H1 (cell line): ENCODE results near the gene TPM1. TPM values are rescaled to one million over a fixed set of nuclear protein-coding genes. Genes with fewer than 3 reads are reported as not detected.

Source experiments
- CTCF ChIA-PET: fragments of 300-600 bp; sonication (Branson Sonifier 250); formaldehyde crosslinking; loops from one replicate; lab custom pipeline; 2021; ENCODE audit not compliant: partially characterized antibody; lab: Charles Lee
- POLR2A ChIA-PET: fragments of 300-600 bp; sonication (Branson Sonifier 250); formaldehyde crosslinking; loops from one replicate; lab custom pipeline; 2021; ENCODE audit warnings: inconsistent platforms; ENCODE audit not compliant: partially characterized antibody; lab: Charles Lee
- DNase-seq, 2 experiments: peaks; one replicate each; pipeline versions ENCODE4 v3.0.0 to v3.0.0-alpha.2; 2010 to 2022; ENCODE audit warnings: low spot score in 2 of 2, low read depth in 1 of 2, mixed read lengths in 1 of 2
- FAIRE-seq: peaks from 2 replicates; lab custom pipeline; 2011; peaks lifted over from hg19 to GRCh38; lab: Jason Lieb, UNC
- H2AFZ ChIP-seq: 2 replicates; pipeline ENCODE4 v1.8.1; 2012; ENCODE audit warnings: low read length, inconsistent platforms
- H2AK5ac ChIP-seq: 2 replicates; pipeline ENCODE4 v1.6.1; 2013; ENCODE audit warnings: low read depth, low read length
- H2BK120ac ChIP-seq: replicated peaks from 2 replicates; pipeline ENCODE3; 2013; ENCODE audit warnings: low read depth, low read length, inconsistent platforms
- H2BK12ac ChIP-seq: 2 replicates; pipeline ENCODE4 v1.6.1; 2013; ENCODE audit warnings: low read depth, low read length
- H2BK15ac ChIP-seq: 2 replicates; pipeline ENCODE4 v1.6.1; 2013; ENCODE audit warnings: low read length
- H2BK20ac ChIP-seq: 2 replicates; pipeline ENCODE4 v1.6.1; 2013; ENCODE audit warnings: low read length
- H2BK5ac ChIP-seq: 2 replicates; pipeline ENCODE4 v1.6.1; 2013; ENCODE audit warnings: low read depth, low read length
- H3K14ac ChIP-seq: 2 replicates; pipeline ENCODE4 v1.6.1; 2013; ENCODE audit warnings: inconsistent platforms; ENCODE audit not compliant: insufficient read length
- H3K18ac ChIP-seq: 2 replicates; pipeline ENCODE4 v1.6.1; 2013; ENCODE audit warnings: low read length; ENCODE audit errors: extremely low read depth
- H3K23ac ChIP-seq: 2 replicates; pipeline ENCODE4 v1.6.1; 2013; ENCODE audit warnings: inconsistent platforms; ENCODE audit not compliant: insufficient read length
- H3K23me2 ChIP-seq: 2 replicates; pipeline ENCODE4 v1.6.1; 2013; ENCODE audit warnings: low read depth, low read length
- H3K27ac ChIP-seq: 2 replicates; pipeline ENCODE4 v1.6.1; 2011; ENCODE audit warnings: low read depth, low read length, inconsistent platforms
- H3K27me3 ChIP-seq, 4 experiments: replicated peaks in 1 of 4; 1 replicate in 1 of 4; 2 replicates in 3 of 4; pipeline versions ENCODE4 v1.6.1 to v1.8.1; 2011 to 2013; ENCODE audit warnings: low read length in 3 of 4, mild to moderate bottlenecking in 3 of 4, inconsistent platforms in 2 of 4, mixed read lengths in 2 of 4, moderate library complexity in 1 of 4; ENCODE audit not compliant: control insufficient read depth in 3 of 4, insufficient read depth in 3 of 4; ENCODE audit errors: extremely low read depth in 1 of 4
- H3K36me3 ChIP-seq, 4 experiments: 2 replicates each; pipeline versions ENCODE4 v1.6.1 to v1.8.1; 2011 to 2013; ENCODE audit warnings: mild to moderate bottlenecking in 4 of 4, low read length in 3 of 4, moderate library complexity in 2 of 4, control low read depth in 1 of 4, inconsistent platforms in 1 of 4; ENCODE audit not compliant: insufficient read depth in 4 of 4, control insufficient read depth in 2 of 4
- H3K4ac ChIP-seq: replicated peaks from 2 replicates; pipeline ENCODE3; 2013; ENCODE audit warnings: low read length, low read depth, mixed read lengths, inconsistent platforms; ENCODE audit not compliant: insufficient read length
- H3K4me1 ChIP-seq, 4 experiments: replicated peaks in 1 of 4; 1 replicate in 1 of 4; 2 replicates in 3 of 4; pipeline versions ENCODE4 v1.6.1 to v1.8.1; 2011 to 2013; ENCODE audit warnings: low read length in 3 of 4, inconsistent platforms in 2 of 4, mixed read lengths in 1 of 4; ENCODE audit not compliant: insufficient read depth in 4 of 4, control insufficient read depth in 3 of 4
- H3K4me2 ChIP-seq, 2 experiments: 2 replicates each; pipeline versions ENCODE4 v1.6.1 to v1.8.1; 2011 to 2013; ENCODE audit warnings: low read depth in 2 of 2, low read length in 2 of 2, control low read depth in 1 of 2, inconsistent platforms in 1 of 2, mild to moderate bottlenecking in 1 of 2; ENCODE audit not compliant: insufficient read depth in 1 of 2
- H3K4me3 ChIP-seq, 4 experiments: fragments of 200-600, 300-600 bp in 1 of 4; sonication (generic), shearing (Covaris generic), sonication (Bioruptor Twin) in 1 of 4; 2 replicates each; pipeline versions ENCODE4 v1.5.1 to v1.8.1; 2011 to 2016; ENCODE audit warnings: low read length in 4 of 4, low read depth in 3 of 4, control low read depth in 2 of 4, inconsistent platforms in 2 of 4, mild to moderate bottlenecking in 2 of 4, mixed read lengths in 1 of 4, moderate library complexity in 1 of 4; ENCODE audit not compliant: insufficient read depth in 2 of 4; ENCODE audit errors: extremely low read depth in 1 of 4
- H3K56ac ChIP-seq: replicated peaks from 2 replicates; pipeline ENCODE3; 2013; ENCODE audit warnings: low read depth, mild to moderate bottlenecking, mixed read lengths, low read length, inconsistent platforms; ENCODE audit not compliant: insufficient read length
- H3K79me1 ChIP-seq: 2 replicates; pipeline ENCODE4 v1.6.1; 2013; ENCODE audit warnings: low read depth, low read length, control low read depth
- H3K79me2 ChIP-seq, 2 experiments: 2 replicates each; pipeline versions ENCODE4 v1.6.1 to v1.8.1; 2012 to 2013; ENCODE audit warnings: low read length in 2 of 2, mild to moderate bottlenecking in 2 of 2, inconsistent platforms in 1 of 2; ENCODE audit not compliant: insufficient read depth in 2 of 2, control insufficient read depth in 1 of 2
- H3K9ac ChIP-seq, 4 experiments: replicated peaks in 1 of 4; 1 replicate in 1 of 4; 2 replicates in 3 of 4; pipeline versions ENCODE4 v1.6.1 to v1.8.1; 2011 to 2013; ENCODE audit warnings: low read depth in 3 of 4, low read length in 3 of 4, control low read depth in 2 of 4, mild to moderate bottlenecking in 2 of 4, moderate library complexity in 2 of 4, inconsistent platforms in 1 of 4; ENCODE audit errors: extremely low read depth in 1 of 4
- H3K9me3 ChIP-seq, 2 experiments: 2 replicates each; pipeline versions ENCODE4 v1.6.1 to v1.8.1; 2012 to 2013; ENCODE audit warnings: mild to moderate bottlenecking in 2 of 2, moderate library complexity in 2 of 2, control low read depth in 1 of 2, inconsistent platforms in 1 of 2, low read depth in 1 of 2, low read length in 1 of 2, mixed read lengths in 1 of 2; ENCODE audit not compliant: insufficient read depth in 2 of 2
- H4K20me1 ChIP-seq, 2 experiments: replicated peaks in 1 of 2; 2 replicates each; pipeline versions ENCODE3 to v1.8.1; 2011 to 2013; ENCODE audit warnings: inconsistent platforms in 2 of 2, low read length in 2 of 2, mild to moderate bottlenecking in 1 of 2; ENCODE audit not compliant: insufficient read depth in 2 of 2, control insufficient read depth in 1 of 2
- H4K5ac ChIP-seq: 2 replicates; pipeline ENCODE4 v1.6.1; 2013; ENCODE audit warnings: low read length, low read depth, mixed read lengths, inconsistent platforms; ENCODE audit not compliant: insufficient read length
- H4K8ac ChIP-seq: 2 replicates; pipeline ENCODE4 v1.8.0; 2013; ENCODE audit warnings: mild to moderate bottlenecking, moderate library complexity, low read length, inconsistent platforms; ENCODE audit not compliant: insufficient read depth; ENCODE audit errors: extremely low read depth
- H4K91ac ChIP-seq: replicated peaks from 2 replicates; pipeline ENCODE3; 2013; ENCODE audit warnings: low read length, mixed read lengths, inconsistent platforms; ENCODE audit not compliant: insufficient read length
- BRCA1 ChIP-seq: IDR thresholded peaks from 2 replicates; pipeline ENCODE4 v1.6.1; 2012; ENCODE audit warnings: low read depth, low read length, improper control_type of control experiment
- MAFK ChIP-seq: IDR thresholded peaks from 2 replicates; pipeline ENCODE4 v1.6.1; 2012; ENCODE audit warnings: low read depth, mild to moderate bottlenecking, improper control_type of control experiment, low read length
- POLR2AphosphoS5 ChIP-seq: IDR thresholded peaks from 2 replicates; pipeline ENCODE4 v1.6.1; 2011; ENCODE audit warnings: low read depth, low read length
- RNF2 ChIP-seq: fragments of 200-900, 300-1000 bp; sonication (generic); IDR thresholded peaks from 2 replicates; pipeline ENCODE4 v1.7.1; 2016; ENCODE audit warnings: borderline replicate concordance, low read depth, mild to moderate bottlenecking, antibody characterized with exemption, low read length; ENCODE audit not compliant: poor library complexity, severe bottlenecking; ENCODE audit errors: missing control alignments
- SIN3A ChIP-seq, 2 experiments: IDR thresholded peaks in 1 of 2; conservative IDR thresholded peaks in 1 of 2; 2 replicates each; pipeline ENCODE4 v1.6.1; 2011 to 2012; ENCODE audit warnings: low read length in 2 of 2, improper control_type of control experiment in 1 of 2, low read depth in 1 of 2, mild to moderate bottlenecking in 1 of 2
- SP1 ChIP-seq: IDR thresholded peaks from 2 replicates; pipeline ENCODE4 v1.6.1; 2011; ENCODE audit warnings: low read depth, low read length
- SRF ChIP-seq: IDR thresholded peaks from 2 replicates; pipeline ENCODE4 v1.6.1; 2011; ENCODE audit warnings: mild to moderate bottlenecking, low read depth, low read length, moderate library complexity
- TCF12 ChIP-seq: IDR thresholded peaks from 2 replicates; pipeline ENCODE4 v1.6.1; 2011; ENCODE audit warnings: low read depth, mild to moderate bottlenecking, low read length
- WGBS, 2 experiments: shearing (Covaris generic) in 1 of 2; methylation state at CpG; one replicate each; pipeline versions ENCODE4 v1.1.6 to v1.1.7; 2013 to 2015; ENCODE audit warnings: low lambda C conversion rate in 2 of 2, mixed read lengths in 2 of 2, inconsistent platforms in 1 of 2, low coverage in 1 of 2, missing lambda C conversion rate in 1 of 2; ENCODE audit not compliant: insufficient replicate concordance in 2 of 2, insufficient coverage in 1 of 2, insufficient read length in 1 of 2; ENCODE audit errors: extremely low coverage in 1 of 2, missing lambda C conversion rate in 1 of 2; 5-methylcytosine and 5-hydroxymethylcytosine counted together
- polyA plus RNA-seq, 7 experiments: library from polyadenylated mRNA; depleted of rRNA in 3 of 7; stranded (reverse) in 5 of 7; unstranded in 2 of 7; fragments of >200 nt in 5 of 7; fragments of 200-250 nt in 2 of 7; gene quantifications; 1 replicate in 5 of 7; 2 replicates in 1 of 7; 4 replicates in 1 of 7; pipeline versions ENCODE4 v1.2.1 to v1.2.3, GENCODE V29; 2011 to 2013; ENCODE audit warnings: missing spikeins in 2 of 7, mixed read lengths in 2 of 7
- total RNA-seq: library from RNA; stranded (reverse); fragmentation: NEBNext Ultra II Directional; extraction: Animal tissue kit (Norgen Biotek cat#: 25700); gene quantifications from 2 replicates; pipeline ENCODE4 v1.2.1, GENCODE V29; 2021

Gene TPM1
- total and polyA plus RNA-seq, 2 of the 8 experiments (the other 6 are each of a cell fraction or from before 2014, with no cell fraction given) = 258 to 579 TPM

GRCh38 chr15:63061975-63062374 lies 19.4 kb downstream of the TPM1 start:
- WGBS, 2 experiments = 86% methylated on average over 4 of the region's 4 CpGs; no CpG with 5 or more reads in 1 of the 2 experiments
- no peak overlapping the region for H2BK20ac ChIP-seq
- DNase-seq (no peak), FAIRE-seq (no peak)
- H3K56ac ChIP-seq = no peak overlapping the region
- no peak overlapping the region for H2BK5ac ChIP-seq
- H3K4ac ChIP-seq = no peak overlapping the region
- H3K79me2 ChIP-seq = no peaks in the 10 kb centered on the region
- no peak overlapping the region for H2BK12ac ChIP-seq
- no peak overlapping the region for H2AFZ ChIP-seq
- H4K91ac ChIP-seq = no peak overlapping the region
- POLR2A ChIA-PET = interaction anchor here (18.6 to 30.9 kb wide), 3 partner anchors 7 to 26 kb away, joined by 325 to 635 read pairs (median 635); partner anchors contain the start of gene TPM1
- no peak overlapping the region for H2BK15ac ChIP-seq
- no peak overlapping the region for H4K5ac ChIP-seq
- no peak overlapping the region for H3K9ac ChIP-seq
- TF ChIP-seq SRF = no peak
- TF ChIP-seq SP1 = no peak
- TF ChIP-seq TCF12 = no peak
- no peak for TF ChIP-seq RNF2
- no peak for TF ChIP-seq BRCA1
- no peak for TF ChIP-seq MAFK
- no peak for TF ChIP-seq SIN3A (conservative IDR thresholded peaks at IDR 0.05 in 1 of 2, IDR thresholded peaks at IDR 0.05 in 1 of 2; ENCODE audit: low read depth in 1 of 2, low read length in 2 of 2)
- no peak for TF ChIP-seq POLR2AphosphoS5
- no peaks in the 10 kb centered on the region for H3K27me3 ChIP-seq
- H2BK120ac ChIP-seq = no peak overlapping the region
- no peak overlapping the region for H3K23ac ChIP-seq
- no peak overlapping the region for H4K8ac ChIP-seq
- H3K79me1 ChIP-seq = no peaks in the 10 kb centered on the region
- peaks cover 0 to 4% (median 0%) of the 10 kb centered on the region in 4 experiments; a peak in 1 of 7 replicates for H3K4me1 ChIP-seq
- no peak overlapping the region for H3K18ac ChIP-seq
- no peak overlapping the region for H3K4me3 ChIP-seq
- CTCF ChIA-PET = interaction anchor here (0.9 to 1.0 kb wide), 2 partner anchors 14 to 118 kb away, joined by 3 to 5 read pairs; no protein-coding TSS in a partner anchor
- H3K27ac ChIP-seq = no peak overlapping the region
- peaks cover 63 to 99% (median 89%) of the 10 kb centered on the region in 4 experiments for H3K36me3 ChIP-seq
- no peak overlapping the region for H2AK5ac ChIP-seq
- no peaks in the 10 kb centered on the region for H4K20me1 ChIP-seq
- H3K9me3 ChIP-seq = no peaks in the 10 kb centered on the region
- H3K23me2 ChIP-seq = no peaks in the 10 kb centered on the region
- no peak overlapping the region for H3K4me2 ChIP-seq
- no peak overlapping the region for H3K14ac ChIP-seq
